ENCODE measurements around the gene PHKG2.
"Not testable (repeated sequence)": the region's sequence is repeated elsewhere in the genome, so short reads cannot be mapped to it uniquely, and the experiment has no call there.

The PHKG2 gene

GRCh38 chr16:30747799-30748633 is at the start of gene PHKG2:
PHKG2 (plus strand) TSS chr16:30748425; CDS start chr16:30748821, 396 bp downstream.
- DNase-seq (ENCODE audit: low spot score) = peak; percentile 94

GRCh38 chr16:30698816-30699614 is 49.2 kb upstream of the PHKG2 start, which contains the start of gene SRCAP:
SRCAP (plus strand) TSS chr16:30699171; CDS start chr16:30700825, 1,654 bp downstream.
- DNase-seq (ENCODE audit: low spot score) = peak; percentile 92

- no peak for DNase-seq (ENCODE audit: low spot score)
Measured at GRCh38 chr16:30699615-30700099, 48.6 kb upstream of the PHKG2 start.

- DNase-seq (ENCODE audit: low spot score) = no peak
Measured at GRCh38 chr16:30700491-30700890, 47.7 kb upstream of the PHKG2 start.

GRCh38 chr16:30700971-30701370 is 47.3 kb upstream of the PHKG2 start:
- no peak for DNase-seq (ENCODE audit: low spot score)

GRCh38 chr16:30703071-30703470 is 45.2 kb upstream of the PHKG2 start:
- DNase-seq (ENCODE audit: low spot score) = not testable (repeated sequence)

- DNase-seq (ENCODE audit: low spot score) = no peak
Measured at GRCh38 chr16:30703971-30704370, 44.3 kb upstream of the PHKG2 start.

- DNase-seq (ENCODE audit: low spot score) = no peak
Measured at GRCh38 chr16:30706046-30706445, 42.2 kb upstream of the PHKG2 start.

GRCh38 chr16:30710971-30711370 is 37.3 kb upstream of the PHKG2 start:
- DNase-seq (ENCODE audit: low spot score) = peak; percentile 72

- no peak for DNase-seq (ENCODE audit: low spot score)
Measured at GRCh38 chr16:30711712-30712111, 36.5 kb upstream of the PHKG2 start.

GRCh38 chr16:30715750-30716445 is 32.3 kb upstream of the PHKG2 start:
- peak; percentile 83 for DNase-seq (ENCODE audit: low spot score)

GRCh38 chr16:30720086-30720485 is 28.1 kb upstream of the PHKG2 start:
- DNase-seq (ENCODE audit: low spot score) = no peak

GRCh38 chr16:30720694-30721093 is 27.5 kb upstream of the PHKG2 start:
- no peak for DNase-seq (ENCODE audit: low spot score)

- DNase-seq (ENCODE audit: low spot score) = no peak
Measured at GRCh38 chr16:30721167-30721566, 27.1 kb upstream of the PHKG2 start.

- DNase-seq (ENCODE audit: low spot score) = no peak
Measured at GRCh38 chr16:30721606-30722005, 26.6 kb upstream of the PHKG2 start.

GRCh38 chr16:30722443-30722842 is 25.8 kb upstream of the PHKG2 start:
- no peak for DNase-seq (ENCODE audit: low spot score)

- no peak for DNase-seq (ENCODE audit: low spot score)
Measured at GRCh38 chr16:30722916-30723315, 25.3 kb upstream of the PHKG2 start.

GRCh38 chr16:30723725-30724355 is 24.4 kb upstream of the PHKG2 start:
- no peak for DNase-seq (ENCODE audit: low spot score)

GRCh38 chr16:30724641-30725417 is 23.4 kb upstream of the PHKG2 start:
- no peak for DNase-seq (ENCODE audit: low spot score)

- no peak for DNase-seq (ENCODE audit: low spot score)
Measured at GRCh38 chr16:30725418-30725792, 22.8 kb upstream of the PHKG2 start.

- DNase-seq (ENCODE audit: low spot score) = no peak
Measured at GRCh38 chr16:30728321-30728720, 19.9 kb upstream of the PHKG2 start.
